Neural progenitor cell (in vitro differentiated cells): ENCODE measurements around the gene KPNA4.

Source experiments
- EZH2 ChIP-seq: fragments of 200-600 bp; sonication (generic); IDR thresholded peaks from 2 replicates; pipeline ENCODE4 v1.6.1; 2017; ENCODE audit warnings: antibody characterized with exemption, mild to moderate bottlenecking, moderate library complexity
- EZH2phosphoT487 ChIP-seq: fragments of 200-600 bp; sonication (generic); IDR thresholded peaks from 2 replicates; pipeline ENCODE4 v1.6.1; 2017; ENCODE audit warnings: antibody characterized with exemption
- TF ChIP-seq, protein P1 (sequence below): fragments of 200-600 bp; sonication (generic); IDR thresholded peaks from 2 replicates; pipeline ENCODE4 v1.5.1; 2017; ENCODE audit warnings: antibody characterized with exemption, mild to moderate bottlenecking

DNA sequence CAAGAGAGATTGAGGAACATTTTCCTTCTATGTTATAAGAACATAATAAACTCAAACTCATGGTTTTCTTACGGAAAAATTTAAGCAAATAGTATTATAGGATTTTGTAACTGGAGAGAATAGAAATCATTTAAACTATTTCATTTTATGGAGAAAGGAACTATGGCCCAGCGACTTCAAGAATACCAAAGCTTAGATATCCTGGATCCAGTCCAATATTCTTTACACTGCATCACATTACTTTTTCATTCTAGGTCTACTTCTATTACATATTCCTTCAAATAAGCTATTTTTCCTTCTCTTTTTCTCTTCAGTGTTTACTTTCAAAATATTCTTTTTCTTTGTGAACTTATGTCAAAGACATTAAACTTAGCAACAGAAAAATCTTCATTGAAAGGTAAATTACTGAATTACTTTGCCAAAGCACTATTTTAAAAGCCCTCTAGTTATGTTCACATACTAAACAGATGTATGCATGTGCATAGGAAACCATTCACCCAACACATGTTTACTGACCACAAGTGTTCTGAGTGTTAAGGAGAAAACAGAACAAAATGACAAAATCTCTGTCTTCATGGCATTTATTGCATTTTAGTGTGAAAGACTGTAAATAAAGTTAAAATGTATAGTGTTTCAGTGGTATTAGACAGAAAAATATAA, 20.4 kb downstream of the KPNA4 start:
- TF ChIP-seq, protein P1, sequence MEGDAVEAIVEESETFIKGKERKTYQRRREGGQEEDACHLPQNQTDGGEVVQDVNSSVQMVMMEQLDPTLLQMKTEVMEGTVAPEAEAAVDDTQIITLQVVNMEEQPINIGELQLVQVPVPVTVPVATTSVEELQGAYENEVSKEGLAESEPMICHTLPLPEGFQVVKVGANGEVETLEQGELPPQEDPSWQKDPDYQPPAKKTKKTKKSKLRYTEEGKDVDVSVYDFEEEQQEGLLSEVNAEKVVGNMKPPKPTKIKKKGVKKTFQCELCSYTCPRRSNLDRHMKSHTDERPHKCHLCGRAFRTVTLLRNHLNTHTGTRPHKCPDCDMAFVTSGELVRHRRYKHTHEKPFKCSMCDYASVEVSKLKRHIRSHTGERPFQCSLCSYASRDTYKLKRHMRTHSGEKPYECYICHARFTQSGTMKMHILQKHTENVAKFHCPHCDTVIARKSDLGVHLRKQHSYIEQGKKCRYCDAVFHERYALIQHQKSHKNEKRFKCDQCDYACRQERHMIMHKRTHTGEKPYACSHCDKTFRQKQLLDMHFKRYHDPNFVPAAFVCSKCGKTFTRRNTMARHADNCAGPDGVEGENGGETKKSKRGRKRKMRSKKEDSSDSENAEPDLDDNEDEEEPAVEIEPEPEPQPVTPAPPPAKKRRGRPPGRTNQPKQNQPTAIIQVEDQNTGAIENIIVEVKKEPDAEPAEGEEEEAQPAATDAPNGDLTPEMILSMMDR = no peak
- TF ChIP-seq EZH2 = no peak
- no peak for TF ChIP-seq EZH2phosphoT487
